K562 (cell line): ENCODE measurements around the gene PGAP2. TPM values are rescaled to one million over a fixed set of nuclear protein-coding genes. Genes with fewer than 3 reads are reported as not detected.

Source experiments
- CREB3 ChIP-seq: fragments of 450-650 bp; conservative IDR thresholded peaks from 2 replicates; pipeline ENCODE4 v1.6.1; 2016; ENCODE audit warnings: missing genetic modification characterization, low read depth, mild to moderate bottlenecking, missing compliant biosample characterization, moderate library complexity
- E2F5 ChIP-seq: sonication (generic); formaldehyde crosslinking; IDR thresholded peaks from 2 replicates; pipeline ENCODE4 v1.8.0; 2022; ENCODE audit warnings: mild to moderate bottlenecking, missing genetic modification reagents
- FUS ChIP-seq: fragments of 200-400 bp; formaldehyde crosslinking; optimal IDR thresholded peaks from 2 replicates; pipeline ENCODE3; 2017; ENCODE audit warnings: low read depth, low read length
- RAD21 ChIP-seq, 2 experiments: fragments of 250-450 bp in 1 of 2; fragments of 450-650 bp in 1 of 2; sonication (Bioruptor Pico) in 1 of 2; formaldehyde crosslinking in 1 of 2; IDR thresholded peaks in 1 of 2; conservative IDR thresholded peaks in 1 of 2; 2 replicates each; pipeline versions ENCODE4 v1.4.0 to v1.8.0; 2020 to 2022; ENCODE audit warnings: mild to moderate bottlenecking in 2 of 2, moderate library complexity in 1 of 2
- RREB1 ChIP-seq: fragments of 250-450 bp; sonication (Bioruptor Pico); IDR thresholded peaks from 2 replicates; pipeline ENCODE4 v1.4.0; 2020
- TEAD1 ChIP-seq, 2 experiments: fragments of 450-650 bp in 1 of 2; sonication (generic) in 1 of 2; formaldehyde crosslinking; IDR thresholded peaks; 2 replicates each; pipeline versions ENCODE4 v1.4.0 to v1.8.0; 2020 to 2022; ENCODE audit warnings: mild to moderate bottlenecking in 2 of 2, missing genetic modification reagents in 1 of 2
- ZNF212 ChIP-seq: fragments of 450-650 bp; formaldehyde crosslinking; IDR thresholded peaks from 2 replicates; pipeline ENCODE4 v1.4.0; 2020; ENCODE audit warnings: mild to moderate bottlenecking
- ZNF24 ChIP-seq: fragments of 450-650 bp; IDR thresholded peaks from 2 replicates; pipeline ENCODE4 v1.6.1; 2016
- polyA plus RNA-seq, 8 experiments: library from polyadenylated mRNA; depleted of rRNA in 4 of 8; stranded (reverse) in 5 of 8; unstranded in 3 of 8; fragments of >200 nt; fragmentation: Nextera tagmentation in 2 of 8; fragmentation: Illumina TruSeq in 1 of 8; extraction: Ambion mirVana in 2 of 8; extraction: Trizol in 1 of 8; gene quantifications; 2 replicates each; pipeline versions ENCODE4 v1.2.1 to v1.2.3, GENCODE V29; 2011 to 2014; ENCODE audit warnings: inconsistent platforms in 1 of 8, missing spikeins in 1 of 8
- total RNA-seq, 7 experiments: library from RNA; depleted of rRNA in 6 of 7; stranded (reverse); fragments of >200 nt in 6 of 7; fragmentation: Illumina TruSeq in 2 of 7; extraction: Trizol in 2 of 7; gene quantifications; 2 replicates each; pipeline versions ENCODE4 v1.2.1 to v1.2.3, GENCODE V29; 2011 to 2021; ENCODE audit warnings: low replicate concordance in 1 of 7
- TF ChIP-seq, protein P1 (sequence below): fragments of 450-650 bp; IDR thresholded peaks from 2 replicates; pipeline ENCODE4 v1.6.1; 2016; ENCODE audit warnings: borderline replicate concordance

Gene PGAP2
- total and polyA plus RNA-seq, 9 of the 15 experiments (the other 6 are each of a cell fraction or from before 2014, with no cell fraction given): 17.9 to 47.2 (median 33.7) TPM

GRCh38 chr11:3807909-3808860, at the start of gene PGAP2 (continued):
- TF ChIP-seq RREB1 (CRISPR knock-in tag) (no peak), TEAD1 (CRISPR knock-in tag; IDR thresholded peaks at IDR 0.05) (peak in 1 of 2 experiments; percentile 67; a peak in 2 of 4 replicates), CREB3 (tag) (no peak), E2F5 (CRISPR knock-in tag) (no peak), ZNF24 (no peak), ZNF212 (no peak), RAD21 (CRISPR knock-in tag; conservative IDR thresholded peaks at IDR 0.05 in 1 of 2, IDR thresholded peaks at IDR 0.05 in 1 of 2) (peak; percentile 47 to 74), FUS (no peak)
- TF ChIP-seq, protein P1, sequence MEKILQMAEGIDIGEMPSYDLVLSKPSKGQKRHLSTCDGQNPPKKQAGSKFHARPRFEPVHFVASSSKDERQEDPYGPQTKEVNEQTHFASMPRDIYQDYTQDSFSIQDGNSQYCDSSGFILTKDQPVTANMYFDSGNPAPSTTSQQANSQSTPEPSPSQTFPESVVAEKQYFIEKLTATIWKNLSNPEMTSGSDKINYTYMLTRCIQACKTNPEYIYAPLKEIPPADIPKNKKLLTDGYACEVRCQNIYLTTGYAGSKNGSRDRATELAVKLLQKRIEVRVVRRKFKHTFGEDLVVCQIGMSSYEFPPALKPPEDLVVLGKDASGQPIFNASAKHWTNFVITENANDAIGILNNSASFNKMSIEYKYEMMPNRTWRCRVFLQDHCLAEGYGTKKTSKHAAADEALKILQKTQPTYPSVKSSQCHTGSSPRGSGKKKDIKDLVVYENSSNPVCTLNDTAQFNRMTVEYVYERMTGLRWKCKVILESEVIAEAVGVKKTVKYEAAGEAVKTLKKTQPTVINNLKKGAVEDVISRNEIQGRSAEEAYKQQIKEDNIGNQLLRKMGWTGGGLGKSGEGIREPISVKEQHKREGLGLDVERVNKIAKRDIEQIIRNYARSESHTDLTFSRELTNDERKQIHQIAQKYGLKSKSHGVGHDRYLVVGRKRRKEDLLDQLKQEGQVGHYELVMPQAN: peak; percentile 17; the same call in 1 of the 2 replicates
- TF ChIP-seq, all 486 proteins: peak for 70
